ELR (cell line): ENCODE data around the gene HLCS.
"Not testable (repeated sequence)": the region's sequence is repeated elsewhere in the genome, so short reads cannot be mapped to it uniquely, and the experiment has no call there.

Source experiments
- DNase-seq: peaks from one replicate; pipeline ENCODE4 v3.0.0-alpha.2; 2015; ENCODE audit warnings: low read depth

HLCS gene

GRCh38 chr21:36850372-36850771 is 116.1 kb downstream of the HLCS start:
- DNase-seq = no peak

- DNase-seq = no peak
Measured at GRCh38 chr21:36849461-36850105, 116.9 kb downstream of the HLCS start.

GRCh38 chr21:36848730-36849274 is 117.7 kb downstream of the HLCS start:
- no peak for DNase-seq

DNA sequence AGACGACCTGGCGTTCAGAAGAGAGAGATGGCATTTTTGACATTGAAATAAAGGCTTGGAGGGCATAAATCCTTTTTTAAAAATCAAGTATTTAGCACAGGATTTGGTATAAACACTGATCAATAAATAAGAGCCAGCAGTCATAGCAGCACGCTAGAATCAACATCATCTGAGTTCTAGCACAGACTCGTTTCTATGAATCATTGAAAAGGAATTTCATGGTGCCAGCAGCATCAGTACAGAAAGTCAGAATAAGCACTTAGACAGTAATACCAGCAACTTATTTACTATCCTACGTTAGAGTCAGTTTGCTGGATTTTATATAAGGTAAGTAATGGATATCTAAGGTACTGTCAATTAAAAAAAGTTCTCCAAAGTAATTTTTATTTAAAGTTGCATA is 119.3 kb downstream of the HLCS start:
- peak; percentile 89 for DNase-seq

DNA sequence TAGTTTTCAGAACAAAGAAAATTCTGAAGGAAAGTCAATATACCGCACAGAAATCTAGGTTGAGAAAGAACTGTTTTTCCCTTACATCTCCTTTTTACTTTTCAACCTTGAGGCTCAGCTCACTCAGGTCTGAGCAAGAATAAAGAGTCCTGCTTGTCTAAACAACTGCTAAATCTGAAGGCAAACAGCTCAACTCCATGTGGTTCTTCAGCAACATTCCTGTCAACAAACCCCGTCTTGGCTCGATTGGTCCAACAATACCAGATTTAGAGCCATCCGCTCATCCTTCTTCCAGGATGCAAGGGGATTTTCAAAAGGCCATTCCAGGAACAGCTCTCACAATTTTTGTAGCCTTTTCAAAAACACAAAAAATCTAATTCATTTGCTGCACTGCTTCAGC is 119.8 kb downstream of the HLCS start:
- DNase-seq = peak; percentile 20

DNA sequence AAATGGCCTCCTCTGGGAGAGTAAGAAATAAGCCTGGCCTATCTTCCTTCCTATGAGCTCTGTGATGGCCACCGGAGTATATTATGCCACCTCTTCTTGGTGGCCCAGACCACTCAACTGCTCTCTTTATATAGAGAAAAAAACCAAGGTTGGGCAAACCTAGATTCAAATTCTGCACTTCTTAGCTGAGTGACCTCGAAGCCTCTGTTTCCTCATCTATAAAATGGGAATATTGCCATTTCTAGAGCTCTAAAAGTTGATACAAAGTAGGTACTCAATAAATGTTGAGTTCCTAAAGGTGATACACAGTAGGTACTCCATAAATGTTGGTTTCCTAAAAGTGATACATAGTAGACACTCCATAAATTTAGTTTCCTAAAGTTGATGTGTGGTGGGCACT is 120.7 kb downstream of the HLCS start:
- DNase-seq = no peak

GRCh38 chr21:36845070-36845469 is 121.4 kb downstream of the HLCS start:
- DNase-seq = no peak

- peak; percentile 81 for DNase-seq
Measured at GRCh38 chr21:36841866-36842265, 124.6 kb downstream of the HLCS start.

DNA sequence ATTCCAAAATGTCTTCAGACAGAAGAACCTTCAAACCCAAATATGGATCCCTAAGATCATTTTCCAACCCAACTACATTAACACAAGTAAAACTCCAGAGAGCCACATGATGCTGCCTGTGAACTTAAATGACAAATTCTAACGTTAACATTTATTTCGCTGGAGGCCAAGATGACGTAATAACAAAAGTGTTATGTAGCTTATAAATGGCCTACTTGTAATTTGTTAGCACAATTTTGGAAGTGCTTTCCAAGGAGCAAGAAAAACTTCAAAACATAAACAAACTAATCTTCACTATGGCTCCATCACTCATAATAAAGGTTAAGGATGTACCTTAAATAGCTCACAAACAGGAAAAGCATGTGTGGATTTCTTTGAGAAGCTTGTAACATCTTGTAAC is 126.7 kb downstream of the HLCS start:
- no peak for DNase-seq

DNA sequence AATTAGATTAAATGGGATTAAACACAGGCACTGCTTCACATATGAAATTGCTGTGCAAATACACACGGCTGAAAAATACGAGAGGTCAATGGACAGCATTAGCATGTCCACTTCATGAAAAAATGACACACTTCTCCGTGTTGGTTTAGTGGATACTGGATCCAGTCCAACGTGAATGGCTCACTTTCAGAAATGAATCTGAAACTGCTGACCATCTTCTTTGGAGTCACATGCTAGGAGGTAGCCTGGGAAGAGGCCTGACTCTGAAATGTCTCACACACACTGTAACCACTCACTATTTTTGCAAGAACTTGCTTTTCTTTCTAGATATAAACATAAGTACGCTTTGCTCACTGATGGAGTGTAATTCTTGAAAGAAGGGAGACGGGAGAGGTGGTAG is 127.3 kb downstream of the HLCS start:
- peak; percentile 40 for DNase-seq

- DNase-seq = no peak
Measured at GRCh38 chr21:36835383-36835795, 131.1 kb downstream of the HLCS start.

DNA sequence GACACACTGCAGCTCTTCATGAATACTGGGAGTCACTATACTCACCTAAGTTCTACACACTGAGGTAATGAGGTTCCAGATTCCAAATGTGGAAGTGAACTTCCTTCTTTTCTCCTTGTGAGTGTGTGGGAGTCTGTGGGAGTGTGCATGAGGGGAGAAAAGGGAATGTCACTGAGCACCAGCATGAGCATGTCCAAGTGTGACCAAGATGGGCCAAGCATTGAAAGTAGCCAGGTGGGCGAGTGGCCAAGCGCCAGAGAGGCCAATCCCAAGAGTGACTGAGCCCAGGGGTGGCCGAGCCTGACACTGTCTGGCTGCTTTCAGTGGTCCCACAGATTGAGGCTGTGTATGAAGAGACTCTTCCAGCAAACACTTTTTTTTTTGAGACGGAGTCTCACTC is 132.3 kb downstream of the HLCS start:
- no peak for DNase-seq

GRCh38 chr21:36830100-36830499 is 136.4 kb downstream of the HLCS start:
- no peak for DNase-seq

- DNase-seq = no peak
Measured at GRCh38 chr21:36828891-36829515, 137.5 kb downstream of the HLCS start.

- DNase-seq = no peak
Measured at GRCh38 chr21:36828208-36828607, 138.3 kb downstream of the HLCS start.

GRCh38 chr21:36825658-36826057 is 140.8 kb downstream of the HLCS start:
- DNase-seq = no peak

GRCh38 chr21:36821032-36821299 is 145.5 kb downstream of the HLCS start:
- DNase-seq = no peak

DNA sequence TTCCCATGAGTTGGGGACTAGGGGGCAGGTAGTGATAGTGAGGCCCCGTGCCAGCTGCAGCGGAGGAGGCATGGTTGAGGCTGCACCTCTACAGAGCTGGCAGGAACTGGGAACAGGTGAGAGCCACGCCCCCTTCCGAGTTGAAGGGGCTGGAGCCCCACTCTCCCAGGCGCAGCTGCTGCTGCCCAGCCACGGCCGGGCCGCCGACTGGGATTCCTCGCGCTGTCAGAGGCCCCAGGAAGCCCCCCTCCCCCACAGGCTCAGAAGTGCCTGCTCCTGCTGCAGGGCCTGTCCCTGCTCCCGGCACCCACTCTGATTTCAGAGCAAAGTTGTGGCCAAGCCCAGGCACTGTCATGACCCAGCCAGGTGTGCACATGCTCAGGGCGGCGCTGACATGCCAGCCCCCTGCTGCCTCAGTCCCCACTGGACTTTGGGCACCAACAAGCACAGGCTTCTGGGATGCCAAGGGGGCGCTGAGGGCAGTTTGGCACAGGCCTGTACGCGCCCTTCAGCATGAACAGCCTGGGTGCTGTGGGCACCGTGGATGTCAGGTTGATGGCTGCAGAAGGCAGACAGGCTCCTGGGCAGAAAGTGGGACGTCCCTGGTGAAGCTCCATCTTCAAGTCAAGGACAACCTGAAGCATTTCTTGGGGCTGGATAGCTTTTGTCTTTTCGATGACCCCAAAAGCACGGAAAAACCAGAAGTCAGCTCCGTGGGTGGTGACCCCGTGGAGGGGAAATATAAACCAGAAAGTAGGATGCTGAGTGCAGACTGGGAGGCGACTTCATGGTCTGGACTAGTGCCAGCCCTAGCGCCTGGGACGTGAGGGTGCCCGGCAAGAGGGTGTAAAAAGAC is 146.1 kb downstream of the HLCS start:
- no peak for DNase-seq

DNA sequence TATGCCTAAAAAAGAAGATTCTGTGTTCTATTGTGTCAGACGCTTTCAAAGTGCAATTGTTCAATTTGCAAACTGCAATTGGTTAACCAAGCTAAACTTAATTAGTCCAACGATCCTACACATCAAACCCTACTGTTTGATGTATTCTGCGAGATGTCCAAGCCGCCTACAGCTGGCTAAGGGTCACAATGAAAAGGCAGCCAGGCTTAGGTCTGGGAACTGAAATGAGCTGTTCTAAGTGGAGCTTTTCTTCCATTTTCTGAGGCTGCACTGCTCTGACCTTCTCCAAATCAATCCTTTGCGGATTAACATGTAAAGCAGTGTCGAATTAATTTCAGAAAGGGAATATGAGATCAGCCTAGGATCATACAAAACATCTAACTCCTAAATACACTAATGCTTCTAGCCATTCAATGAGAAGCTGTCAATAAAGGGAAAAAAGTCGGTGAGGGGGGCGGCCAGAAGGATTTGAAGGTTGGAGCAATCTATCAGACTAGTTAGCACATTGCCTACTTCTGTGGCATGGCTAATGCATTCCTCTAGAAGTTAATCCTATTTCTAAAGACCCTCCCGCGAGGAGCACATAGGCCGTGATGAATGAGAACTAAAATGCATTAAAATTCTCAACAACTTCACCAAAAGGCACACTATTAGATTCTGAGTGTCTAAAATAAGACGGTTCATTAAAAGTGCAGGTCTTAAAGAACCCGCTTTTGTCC is 148.6 kb downstream of the HLCS start:
- DNase-seq = no peak

DNA sequence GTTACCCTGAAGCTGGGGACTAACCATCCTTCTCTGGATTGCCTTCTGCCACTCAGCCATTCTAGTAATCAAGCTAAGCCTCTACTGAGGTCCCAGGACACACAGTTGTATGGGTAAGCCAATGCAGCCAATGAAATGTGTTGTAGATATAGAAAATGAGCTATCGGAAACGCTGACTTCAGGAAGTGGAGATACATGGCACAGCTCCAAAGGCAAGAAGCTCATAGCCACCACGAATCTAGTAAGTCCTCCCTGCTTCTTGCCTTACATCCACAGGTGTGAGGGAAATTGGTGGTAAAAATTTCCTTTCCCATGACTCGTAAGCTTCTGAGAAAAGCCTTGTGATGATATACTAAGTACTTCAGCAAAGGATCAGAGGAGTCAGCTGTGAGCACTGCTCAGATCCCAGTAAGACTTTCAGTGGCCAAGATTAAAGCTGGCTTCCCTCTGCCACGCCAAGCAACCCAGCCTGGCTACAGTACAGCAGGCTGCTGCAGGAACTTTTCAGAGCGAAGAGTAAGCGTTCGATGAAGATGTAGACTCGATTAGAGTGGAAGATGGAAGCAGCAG is 149.8 kb downstream of the HLCS start:
- DNase-seq = no peak

DNA sequence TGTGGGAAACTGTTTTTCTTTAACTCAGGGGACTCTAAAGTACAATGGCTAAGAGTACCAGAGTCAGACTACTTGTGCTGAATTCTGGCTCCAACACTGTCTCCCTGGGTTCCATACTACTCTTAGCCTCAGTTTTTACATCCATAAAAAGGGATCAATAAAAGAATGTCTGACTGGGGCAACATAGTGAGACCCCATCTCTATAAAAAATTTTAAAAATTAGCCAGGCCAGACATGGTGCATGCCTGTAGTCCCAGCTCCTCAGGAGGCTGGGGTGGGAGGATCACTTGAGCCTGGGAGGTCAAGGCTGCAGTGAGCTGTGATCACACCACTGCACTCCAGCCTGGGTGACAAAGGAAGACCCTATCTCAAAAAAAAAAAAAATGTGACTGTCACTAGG is 150.4 kb downstream of the HLCS start:
- not testable (repeated sequence) for DNase-seq

GRCh38 chr21:36815284-36815683 is 151.2 kb downstream of the HLCS start:
- no peak for DNase-seq
